ENCODE measurements around the gene DDX52.

DDX52 gene

DNA sequence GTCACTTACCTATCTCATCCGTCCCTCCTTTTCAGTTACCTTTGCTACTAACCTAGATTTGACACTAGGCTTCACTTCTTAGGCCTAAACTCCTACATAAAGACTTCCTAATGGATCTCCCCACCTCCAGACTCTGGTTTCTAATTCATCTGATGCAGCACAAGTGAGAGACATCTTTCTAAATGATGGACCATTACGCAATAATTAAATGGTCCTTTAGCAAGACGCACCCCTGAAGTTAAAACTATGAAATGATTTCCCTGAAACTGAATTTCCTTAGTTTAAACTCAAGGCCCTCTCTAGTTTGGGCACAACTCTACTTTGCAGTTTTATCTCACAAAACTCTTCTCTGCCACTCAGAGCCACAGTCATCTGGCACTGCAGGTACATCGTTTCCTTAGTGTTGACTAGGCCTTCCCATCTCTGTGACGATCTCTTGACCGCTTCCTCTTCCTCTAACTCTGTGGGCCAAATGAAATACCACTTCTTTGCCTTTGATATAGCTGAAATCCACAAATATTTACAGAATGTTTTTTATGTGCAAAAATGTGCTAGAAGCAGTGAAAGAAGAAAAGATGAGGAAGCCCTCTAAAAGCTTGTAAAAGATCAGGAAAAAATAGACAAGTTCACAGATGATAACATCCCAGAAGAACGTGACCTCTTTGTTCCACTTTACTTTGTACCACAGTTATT, 37.3 kb downstream of the DDX52 start:
- Histone ChIP-seq H2AK5ac (ENCODE audit: low read length) (no peak overlapping the region), H3K4me3 (ENCODE audit: low read depth, low read length) (no peak overlapping the region), H3K9ac (ENCODE audit: low read length) (no peak overlapping the region), H3K23ac (ENCODE audit: low read length) (no peak overlapping the region), H4K12ac (ENCODE audit: low read depth, low read length) (no peak overlapping the region), H2BK12ac (ENCODE audit: low read length) (no peak overlapping the region), H2BK120ac (ENCODE audit: insufficient read depth, low read length, poor library complexity) (no peak overlapping the region), H3K27me3 (ENCODE audit: insufficient read depth, low read length) (no peaks in the 10 kb centered on the region), H3K4ac (ENCODE audit: low read depth, low read length) (no peak overlapping the region), H3K27ac (ENCODE audit: low read depth, low read length) (no peak overlapping the region), H4K8ac (ENCODE audit: low read depth, low read length) (no peak overlapping the region), H3K18ac (ENCODE audit: low read length) (no peak overlapping the region), H3K4me1 (ENCODE audit: control insufficient read depth in 1 of 2, insufficient read depth in 2 of 2, low read length in 2 of 2) (no peaks in the 10 kb centered on the region), H3K14ac (ENCODE audit: low read length) (no peak overlapping the region), H2AFZ (ENCODE audit: insufficient read depth, low read length, poor library complexity) (no peak overlapping the region), H3K9me3 (ENCODE audit: insufficient read depth, low read depth, low read length) (no peaks in the 10 kb centered on the region), H3K36me3 (ENCODE audit: control insufficient read depth in 1 of 2, insufficient read depth in 2 of 2, low read length in 2 of 2) (peaks cover 3 to 5% of the 10 kb centered on the region in 2 experiments), H3K79me1 (ENCODE audit: low read length) (peaks cover 4% of the 10 kb centered on the region), H2BK5ac (ENCODE audit: low read depth, low read length, poor library complexity) (no peak overlapping the region), H4K91ac (ENCODE audit: low read depth, low read length) (no peak overlapping the region), H3K4me2 (ENCODE audit: low read length) (no peak overlapping the region), H3K79me2 (ENCODE audit: control insufficient read depth, insufficient read depth, low read length, poor library complexity) (peaks cover 4% of the 10 kb centered on the region)
- no CpG with 5 or more reads among the region's 7 CpGs for WGBS (ENCODE audit: extremely low coverage, insufficient coverage, insufficient read length)
- no peak for DNase-seq

DNA sequence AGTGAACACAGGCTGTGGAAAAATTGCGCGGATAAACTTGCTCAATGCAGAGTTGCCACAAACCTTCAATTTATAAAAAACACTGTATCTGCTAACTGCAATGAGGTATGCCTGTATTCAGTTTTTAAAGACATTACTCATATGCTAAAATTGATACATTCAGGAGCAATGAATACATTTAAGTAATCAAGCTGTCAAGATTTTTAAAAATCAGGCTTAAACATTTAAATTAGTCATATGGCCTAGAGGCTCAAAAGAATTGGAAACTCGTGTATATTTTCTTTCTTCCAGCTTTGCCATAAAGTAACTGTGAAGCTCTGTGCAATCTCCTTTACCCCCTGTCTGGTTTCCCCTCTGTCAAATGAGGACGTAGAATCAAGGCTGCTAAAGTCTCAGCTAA, 38.2 kb downstream of the DDX52 start:
- Histone ChIP-seq H3K18ac (ENCODE audit: low read length) (no peak overlapping the region), H3K27ac (ENCODE audit: low read depth, low read length) (no peak overlapping the region), H3K9me3 (ENCODE audit: insufficient read depth, low read depth, low read length) (no peaks in the 10 kb centered on the region), H4K8ac (ENCODE audit: low read depth, low read length) (no peak overlapping the region), H3K4me3 (ENCODE audit: low read depth, low read length) (no peak overlapping the region), H2AFZ (ENCODE audit: insufficient read depth, low read length, poor library complexity) (no peak overlapping the region), H3K23ac (ENCODE audit: low read length) (no peak overlapping the region), H3K27me3 (ENCODE audit: insufficient read depth, low read length) (no peaks in the 10 kb centered on the region), H3K79me1 (ENCODE audit: low read length) (peaks cover 4% of the 10 kb centered on the region), H3K4me2 (ENCODE audit: low read length) (no peak overlapping the region), H3K4me1 (ENCODE audit: control insufficient read depth in 1 of 2, insufficient read depth in 2 of 2, low read length in 2 of 2) (no peaks in the 10 kb centered on the region), H3K79me2 (ENCODE audit: control insufficient read depth, insufficient read depth, low read length, poor library complexity) (peaks cover 4% of the 10 kb centered on the region), H2AK5ac (ENCODE audit: low read length) (no peak overlapping the region), H3K4ac (ENCODE audit: low read depth, low read length) (no peak overlapping the region), H4K91ac (ENCODE audit: low read depth, low read length) (no peak overlapping the region), H3K9ac (ENCODE audit: low read length) (no peak overlapping the region), H3K36me3 (ENCODE audit: control insufficient read depth in 1 of 2, insufficient read depth in 2 of 2, low read length in 2 of 2) (peaks cover 3 to 5% of the 10 kb centered on the region in 2 experiments), H2BK12ac (ENCODE audit: low read length) (no peak overlapping the region), H2BK120ac (ENCODE audit: insufficient read depth, low read length, poor library complexity) (no peak overlapping the region), H2BK5ac (ENCODE audit: low read depth, low read length, poor library complexity) (no peak overlapping the region), H3K14ac (ENCODE audit: low read length) (no peak overlapping the region), H4K12ac (ENCODE audit: low read depth, low read length) (no peak overlapping the region)
- no peak for DNase-seq
- WGBS (ENCODE audit: extremely low coverage, insufficient coverage, insufficient read length), result no CpG with 5 or more reads among the region's 4 CpGs

DNA sequence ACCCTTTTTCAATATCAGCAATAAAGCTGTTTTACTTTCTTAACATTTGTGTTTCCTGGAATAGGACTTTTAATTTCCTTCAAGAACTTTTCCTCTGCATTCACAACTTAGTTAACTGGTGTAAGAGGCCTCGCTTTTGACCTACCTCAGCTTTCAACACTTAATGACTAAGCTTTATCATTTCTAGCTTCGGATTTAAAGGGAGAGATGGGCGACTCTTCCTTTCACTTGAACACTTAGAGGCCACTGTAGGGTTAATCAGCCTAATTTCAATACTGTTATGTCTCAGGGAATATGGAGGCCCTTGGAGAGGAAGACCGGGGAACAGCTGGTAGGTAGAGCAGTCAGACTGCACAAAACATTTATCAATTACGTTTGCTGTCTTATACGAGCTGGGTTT, 38.7 kb downstream of the DDX52 start:
- no peak overlapping the region for H2BK12ac ChIP-seq (ENCODE audit: low read length)
- no CpG with 5 or more reads among the region's 6 CpGs for WGBS (ENCODE audit: extremely low coverage, insufficient coverage, insufficient read length)
- H3K27me3 ChIP-seq (ENCODE audit: insufficient read depth, low read length), result no peaks in the 10 kb centered on the region
- H3K4me3 ChIP-seq (ENCODE audit: low read depth, low read length), result no peak overlapping the region
- no peak overlapping the region for H3K9ac ChIP-seq (ENCODE audit: low read length)
- H2BK5ac ChIP-seq (ENCODE audit: low read depth, low read length, poor library complexity), result no peak overlapping the region
- no peak overlapping the region for H3K18ac ChIP-seq (ENCODE audit: low read length)
- peaks cover 4% of the 10 kb centered on the region for H3K79me2 ChIP-seq (ENCODE audit: control insufficient read depth, insufficient read depth, low read length, poor library complexity)
- H2AK5ac ChIP-seq (ENCODE audit: low read length), result no peak overlapping the region
- no peak overlapping the region for H3K23ac ChIP-seq (ENCODE audit: low read length)
- no peak overlapping the region for H3K14ac ChIP-seq (ENCODE audit: low read length)
- no peaks in the 10 kb centered on the region for H3K9me3 ChIP-seq (ENCODE audit: insufficient read depth, low read depth, low read length)
- H3K36me3 ChIP-seq (ENCODE audit: control insufficient read depth in 1 of 2, insufficient read depth in 2 of 2, low read length in 2 of 2), result peaks cover 3 to 5% of the 10 kb centered on the region in 2 experiments
- H3K79me1 ChIP-seq (ENCODE audit: low read length), result peaks cover 4% of the 10 kb centered on the region
- no peak overlapping the region for H3K4ac ChIP-seq (ENCODE audit: low read depth, low read length)
- H4K8ac ChIP-seq (ENCODE audit: low read depth, low read length), result no peak overlapping the region
- DNase-seq, result no peak
- no peak overlapping the region for H2BK120ac ChIP-seq (ENCODE audit: insufficient read depth, low read length, poor library complexity)
- no peak overlapping the region for H4K12ac ChIP-seq (ENCODE audit: low read depth, low read length)
- H4K91ac ChIP-seq (ENCODE audit: low read depth, low read length), result no peak overlapping the region
- H3K27ac ChIP-seq (ENCODE audit: low read depth, low read length), result no peak overlapping the region
- H3K4me2 ChIP-seq (ENCODE audit: low read length), result no peak overlapping the region
- no peak overlapping the region for H2AFZ ChIP-seq (ENCODE audit: insufficient read depth, low read length, poor library complexity)
- H3K4me1 ChIP-seq (ENCODE audit: control insufficient read depth in 1 of 2, insufficient read depth in 2 of 2, low read length in 2 of 2), result no peaks in the 10 kb centered on the region

DNA sequence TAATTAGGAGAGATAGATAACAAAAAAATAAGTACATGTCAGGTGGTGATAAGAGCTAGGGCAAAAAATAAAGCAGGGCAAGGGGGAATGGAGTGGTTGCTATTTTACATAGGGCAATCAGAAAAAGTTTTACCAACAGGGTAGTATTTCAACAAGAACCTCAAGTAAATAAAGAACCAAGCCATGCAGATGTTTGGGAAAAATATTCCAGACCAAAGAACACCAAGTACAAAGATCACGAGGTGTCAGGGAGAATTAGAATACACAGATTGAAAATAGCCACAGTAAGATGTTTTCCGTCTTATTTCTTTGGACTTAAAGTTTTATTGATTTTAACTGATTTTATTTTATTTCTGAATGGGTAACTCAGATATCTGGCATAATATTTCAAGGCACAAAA, 45.1 kb downstream of the DDX52 start:
- H2AK5ac ChIP-seq (ENCODE audit: low read length), result no peak overlapping the region
- no peak overlapping the region for H2AFZ ChIP-seq (ENCODE audit: insufficient read depth, low read length, poor library complexity)
- H4K12ac ChIP-seq (ENCODE audit: low read depth, low read length), result no peak overlapping the region
- no peak overlapping the region for H2BK5ac ChIP-seq (ENCODE audit: low read depth, low read length, poor library complexity)
- H3K18ac ChIP-seq (ENCODE audit: low read length), result no peak overlapping the region
- no peak overlapping the region for H2BK12ac ChIP-seq (ENCODE audit: low read length)
- no peak overlapping the region for H3K9ac ChIP-seq (ENCODE audit: low read length)
- no peak overlapping the region for H3K14ac ChIP-seq (ENCODE audit: low read length)
- no peak overlapping the region for H3K23ac ChIP-seq (ENCODE audit: low read length)
- H3K27me3 ChIP-seq (ENCODE audit: insufficient read depth, low read length), result no peaks in the 10 kb centered on the region
- H4K91ac ChIP-seq (ENCODE audit: low read depth, low read length), result no peak overlapping the region
- H2BK120ac ChIP-seq (ENCODE audit: insufficient read depth, low read length, poor library complexity), result no peak overlapping the region
- H3K79me2 ChIP-seq (ENCODE audit: control insufficient read depth, insufficient read depth, low read length, poor library complexity), result no peaks in the 10 kb centered on the region
- no peak overlapping the region for H3K4me3 ChIP-seq (ENCODE audit: low read depth, low read length)
- WGBS (ENCODE audit: extremely low coverage, insufficient coverage, insufficient read length), result no CpG with 5 or more reads among the region's 2 CpGs
- peaks cover 8 to 18% of the 10 kb centered on the region in 2 experiments for H3K36me3 ChIP-seq (ENCODE audit: control insufficient read depth in 1 of 2, insufficient read depth in 2 of 2, low read length in 2 of 2)
- H3K4me1 ChIP-seq (ENCODE audit: control insufficient read depth in 1 of 2, insufficient read depth in 2 of 2, low read length in 2 of 2), result no peaks in the 10 kb centered on the region
- H3K9me3 ChIP-seq (ENCODE audit: insufficient read depth, low read depth, low read length), result no peaks in the 10 kb centered on the region
- no peak overlapping the region for H3K27ac ChIP-seq (ENCODE audit: low read depth, low read length)
- no peak for DNase-seq
- no peak overlapping the region for H3K4me2 ChIP-seq (ENCODE audit: low read length)
- no peak overlapping the region for H3K4ac ChIP-seq (ENCODE audit: low read depth, low read length)
- no peak overlapping the region for H4K8ac ChIP-seq (ENCODE audit: low read depth, low read length)
- no peaks in the 10 kb centered on the region for H3K79me1 ChIP-seq (ENCODE audit: low read length)
